Stomach smooth muscle (tissue), 2 donors: ENCODE results near the gene AAGAB.
"Not testable (repeated sequence)": the region's sequence is repeated elsewhere in the genome, so short reads cannot be mapped to it uniquely, and the experiment has no call there.

ENCODE experiments used
- H3K27ac ChIP-seq: one replicate; pipeline ENCODE4 v1.7.0; 2013; ENCODE audit warnings: mild to moderate bottlenecking, low read length, inconsistent platforms
- H3K27me3 ChIP-seq, 2 donors: one replicate each; pipeline ENCODE4 v1.7.0; 2013; ENCODE audit warnings: low read length in 2 of 2; ENCODE audit not compliant: insufficient read depth in 2 of 2, control insufficient read depth in 1 of 2
- H3K36me3 ChIP-seq, 2 donors: one replicate each; pipeline ENCODE4 v1.7.0; 2013; ENCODE audit warnings: low read length in 2 of 2; ENCODE audit not compliant: control insufficient read depth in 2 of 2, insufficient read depth in 2 of 2
- H3K4me1 ChIP-seq: one replicate; pipeline ENCODE4 v1.7.0; 2013; ENCODE audit warnings: low read length; ENCODE audit not compliant: control insufficient read depth, insufficient read depth
- H3K4me3 ChIP-seq, 2 donors: one replicate each; pipeline ENCODE4 v1.7.0; 2013; ENCODE audit warnings: low read length in 2 of 2
- H3K9ac ChIP-seq, 2 donors: one replicate each; pipeline ENCODE4 v1.7.0; 2013; ENCODE audit warnings: low read length in 2 of 2, mild to moderate bottlenecking in 1 of 2
- H3K9me3 ChIP-seq, 2 donors: one replicate each; pipeline ENCODE4 v1.7.0; 2013; ENCODE audit warnings: low read length in 2 of 2; ENCODE audit not compliant: control insufficient read depth in 2 of 2
- donor health status: healthy.
- donor health status: Pancreatic carcinoma.

Gene AAGAB

GRCh38 chr15:67276666-67277065 is 22.2 kb upstream of the AAGAB start:
- Histone ChIP-seq H3K36me3 (no peaks in the 10 kb centered on the region), H3K9me3 (peaks cover 0 to 3% of the 10 kb centered on the region in 2 donors), H3K9ac (no peak overlapping the region)

GRCh38 chr15:67274236-67274635 is 19.8 kb upstream of the AAGAB start:
- Histone ChIP-seq H3K4me3 (no peak overlapping the region), H3K4me1 (no peaks in the 10 kb centered on the region), H3K27ac (no peak overlapping the region), H3K27me3 (no peaks in the 10 kb centered on the region), H3K9me3 (peaks cover 0 to 3% of the 10 kb centered on the region in 2 donors), H3K9ac (no peak overlapping the region), H3K36me3 (no peaks in the 10 kb centered on the region)

More at GRCh38 chr15:67276666-67277065, 22.2 kb upstream of the AAGAB start:
- H3K27ac ChIP-seq: no peak overlapping the region
- no peak overlapping the region for H3K4me3 ChIP-seq
- H3K27me3 ChIP-seq: no peaks in the 10 kb centered on the region
- H3K4me1 ChIP-seq: no peaks in the 10 kb centered on the region

- Histone ChIP-seq H3K4me1 (no peaks in the 10 kb centered on the region), H3K27me3 (no peaks in the 10 kb centered on the region), H3K9me3 (no peaks in the 10 kb centered on the region), H3K9ac (no peak overlapping the region), H3K36me3 (no peaks in the 10 kb centered on the region), H3K27ac (no peak overlapping the region), H3K4me3 (no peak overlapping the region)
These were observed 13.8 kb upstream of the AAGAB start for GRCh38 chr15:67267951-67268941.

- H3K4me1 ChIP-seq: no peaks in the 10 kb centered on the region
- no peak overlapping the region for H3K9ac ChIP-seq
- H3K36me3 ChIP-seq: no peaks in the 10 kb centered on the region
- no peaks in the 10 kb centered on the region for H3K9me3 ChIP-seq
- H3K27me3 ChIP-seq: no peaks in the 10 kb centered on the region
- no peak overlapping the region for H3K4me3 ChIP-seq
- no peak overlapping the region for H3K27ac ChIP-seq
These were observed 13.0 kb upstream of the AAGAB start for GRCh38 chr15:67267440-67267839.

GRCh38 chr15:67266870-67267269 is 12.4 kb upstream of the AAGAB start:
- no peak overlapping the region for H3K4me3 ChIP-seq
- H3K27me3 ChIP-seq: no peaks in the 10 kb centered on the region
- no peaks in the 10 kb centered on the region for H3K36me3 ChIP-seq
- no peak overlapping the region for H3K9ac ChIP-seq
- H3K27ac ChIP-seq: no peak overlapping the region
- H3K9me3 ChIP-seq: no peaks in the 10 kb centered on the region
- H3K4me1 ChIP-seq: no peaks in the 10 kb centered on the region

- H3K9ac ChIP-seq: no peak overlapping the region
- peaks cover 4% of the 10 kb centered on the region for H3K4me1 ChIP-seq
- no peaks in the 10 kb centered on the region for H3K9me3 ChIP-seq
- no peaks in the 10 kb centered on the region for H3K27me3 ChIP-seq
- H3K4me3 ChIP-seq: no peak overlapping the region
- H3K36me3 ChIP-seq: no peaks in the 10 kb centered on the region
- no peak overlapping the region for H3K27ac ChIP-seq
These were observed 5.3 kb upstream of the AAGAB start for GRCh38 chr15:67259806-67260205.

- H3K27ac ChIP-seq: no peak overlapping the region
- H3K4me1 ChIP-seq: peaks cover 4% of the 10 kb centered on the region
- H3K9me3 ChIP-seq: no peaks in the 10 kb centered on the region
- no peak overlapping the region for H3K4me3 ChIP-seq
- H3K27me3 ChIP-seq: no peaks in the 10 kb centered on the region
- no peaks in the 10 kb centered on the region for H3K36me3 ChIP-seq
- H3K9ac ChIP-seq: no peak overlapping the region
These were observed 4.9 kb upstream of the AAGAB start for GRCh38 chr15:67259379-67259778.

GRCh38 chr15:67258412-67258811 is 4.0 kb upstream of the AAGAB start:
- H3K36me3 ChIP-seq, H3K4me3 ChIP-seq, H3K27me3 ChIP-seq, H3K4me1 ChIP-seq, H3K27ac ChIP-seq, H3K9me3 ChIP-seq, H3K9ac ChIP-seq: not testable (repeated sequence)

- no peak overlapping the region for H3K4me3 ChIP-seq
- H3K36me3 ChIP-seq: no peaks in the 10 kb centered on the region
- H3K9ac ChIP-seq: no peak overlapping the region
- no peaks in the 10 kb centered on the region for H3K9me3 ChIP-seq
- H3K27me3 ChIP-seq: no peaks in the 10 kb centered on the region
- H3K27ac ChIP-seq: no peak overlapping the region
- H3K4me1 ChIP-seq: peaks cover 9% of the 10 kb centered on the region
These were observed 1.6 kb upstream of the AAGAB start for GRCh38 chr15:67256051-67256450.

GRCh38 chr15:67253549-67254237 is 768 bp downstream of the AAGAB start:
- Histone ChIP-seq H3K9me3 (no peaks in the 10 kb centered on the region), H3K4me3 (peak overlapping the region; percentile 75 to 97), H3K27me3 (no peaks in the 10 kb centered on the region), H3K27ac (peak overlapping the region; percentile 82), H3K9ac (peak overlapping the region; percentile 96 to 98), H3K36me3 (no peaks in the 10 kb centered on the region), H3K4me1 (peaks cover 9% of the 10 kb centered on the region)
